Lower lobe of right lung (tissue), 2 donors: ENCODE measurements around the gene KRT79. TPM values are rescaled to one million over a fixed set of nuclear protein-coding genes. Genes with fewer than 3 reads are reported as not detected.
A peak's percentile ranks its signal among the peaks of the same experiment; 100 is the strongest.

Source experiments
- ATAC-seq, 2 donors: fragments of 200-7000 bp; cut with Tn5 transposase; one replicate each; pipeline ENCODE4 v1.9.1; 2020 to 2022; ENCODE audit warnings: mild to moderate bottlenecking in 2 of 2, moderate library complexity in 2 of 2
- DNase-seq: peaks from one replicate; pipeline ENCODE4 v3.0.0-alpha.2; 2020
- H3K27ac ChIP-seq: fragments of 200-600 bp; one replicate; pipeline ENCODE4 v1.8.0; 2022
- H3K27me3 ChIP-seq: fragments of 200-600 bp; one replicate; pipeline ENCODE4 v1.8.0; 2022; ENCODE audit warnings: low read depth
- H3K36me3 ChIP-seq: fragments of 200-600 bp; one replicate; pipeline ENCODE4 v1.8.0; 2022; ENCODE audit warnings: mild to moderate bottlenecking
- H3K4me1 ChIP-seq: fragments of 200-600 bp; one replicate; pipeline ENCODE4 v1.8.0; 2022
- H3K4me3 ChIP-seq: fragments of 200-600 bp; one replicate; pipeline ENCODE4 v1.8.0; 2022; ENCODE audit warnings: mild to moderate bottlenecking
- H3K9me3 ChIP-seq: fragments of 200-600 bp; one replicate; pipeline ENCODE4 v1.8.0; 2022
- intact Hi-C: fragments of 100-400 bp; cut with DNase I; formaldehyde crosslinking; loops from one replicate; pipeline ENCODE4 v1.11.0; 2022
- total RNA-seq: library from RNA; stranded (reverse); fragmentation: NEBNext Ultra II Directional; extraction: Animal tissue kit (Norgen Biotek cat#: 25700); gene quantifications from one replicate; pipeline ENCODE4 v1.2.1, GENCODE V29; 2021
- TF ChIP-seq, protein P1 (sequence below): fragments of 200-600 bp; IDR thresholded peaks from one replicate; pipeline ENCODE4 v1.8.0; 2022; ENCODE audit warnings: antibody characterized with exemption, mild to moderate bottlenecking
- donor health status: DM: no; HTN: yes; CAD: no; lungs with severe emphysema.

KRT79 gene
- total RNA-seq, 1 donor from 2014 or later: 3.9 TPM

DNA sequence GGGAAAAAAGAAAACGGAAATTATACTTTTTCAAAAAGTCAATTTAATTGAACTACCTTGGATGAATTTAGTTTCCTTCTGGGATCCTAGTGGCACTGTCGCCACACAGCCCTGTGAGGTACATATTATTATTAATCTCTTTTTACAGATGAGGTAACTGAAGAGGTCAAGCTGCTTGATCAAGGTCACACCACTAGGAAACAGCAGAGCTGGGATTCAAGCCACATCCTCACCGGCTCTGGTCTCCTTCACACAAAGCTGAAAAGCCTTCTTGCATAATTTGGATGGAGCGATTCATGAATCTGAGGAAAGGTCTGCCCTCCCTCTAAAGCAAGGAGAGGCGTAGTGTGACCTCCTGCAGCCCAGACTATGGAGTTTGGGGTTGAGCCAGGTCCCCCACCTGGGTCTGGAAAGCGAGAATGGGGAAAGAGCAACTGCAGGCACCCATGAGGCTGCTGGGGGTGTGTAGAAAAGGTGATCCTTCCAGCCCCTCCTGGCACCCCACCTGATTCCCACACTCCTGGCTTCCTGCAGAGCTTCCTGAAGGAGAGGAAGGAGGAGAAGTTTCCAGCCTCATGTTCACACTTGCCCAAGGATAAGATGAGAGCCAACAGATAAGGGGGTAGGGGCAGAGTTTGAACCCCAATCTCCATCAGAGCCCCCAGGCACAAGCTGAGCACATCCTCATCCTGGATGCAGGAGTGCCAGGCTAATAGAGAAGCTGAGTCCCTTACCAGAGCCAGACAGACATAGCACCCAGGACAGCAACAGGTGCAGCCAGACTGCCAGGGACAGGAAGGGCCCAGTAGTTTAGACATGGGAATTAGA, 3.9 kb upstream of the KRT79 start:
- TF ChIP-seq, protein P1, sequence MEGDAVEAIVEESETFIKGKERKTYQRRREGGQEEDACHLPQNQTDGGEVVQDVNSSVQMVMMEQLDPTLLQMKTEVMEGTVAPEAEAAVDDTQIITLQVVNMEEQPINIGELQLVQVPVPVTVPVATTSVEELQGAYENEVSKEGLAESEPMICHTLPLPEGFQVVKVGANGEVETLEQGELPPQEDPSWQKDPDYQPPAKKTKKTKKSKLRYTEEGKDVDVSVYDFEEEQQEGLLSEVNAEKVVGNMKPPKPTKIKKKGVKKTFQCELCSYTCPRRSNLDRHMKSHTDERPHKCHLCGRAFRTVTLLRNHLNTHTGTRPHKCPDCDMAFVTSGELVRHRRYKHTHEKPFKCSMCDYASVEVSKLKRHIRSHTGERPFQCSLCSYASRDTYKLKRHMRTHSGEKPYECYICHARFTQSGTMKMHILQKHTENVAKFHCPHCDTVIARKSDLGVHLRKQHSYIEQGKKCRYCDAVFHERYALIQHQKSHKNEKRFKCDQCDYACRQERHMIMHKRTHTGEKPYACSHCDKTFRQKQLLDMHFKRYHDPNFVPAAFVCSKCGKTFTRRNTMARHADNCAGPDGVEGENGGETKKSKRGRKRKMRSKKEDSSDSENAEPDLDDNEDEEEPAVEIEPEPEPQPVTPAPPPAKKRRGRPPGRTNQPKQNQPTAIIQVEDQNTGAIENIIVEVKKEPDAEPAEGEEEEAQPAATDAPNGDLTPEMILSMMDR: no peak
- DNase-seq: no peak
- intact Hi-C loops: no loop called here

DNA sequence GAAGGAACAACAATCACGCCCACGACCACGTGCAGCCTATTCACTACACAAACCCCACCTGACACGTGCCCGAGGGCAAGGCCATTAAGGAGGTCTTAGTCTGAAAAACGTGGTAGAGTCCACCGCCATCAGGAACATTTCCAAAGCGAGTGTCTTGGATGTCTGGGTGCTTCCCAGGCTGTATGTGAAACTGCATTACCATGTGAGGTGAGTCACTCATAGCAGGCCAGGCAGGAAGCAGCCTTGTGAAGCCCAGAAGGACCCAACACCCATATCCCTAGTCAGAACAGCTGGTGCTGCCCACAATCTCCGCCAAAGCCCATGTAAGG, 3.3 kb upstream of the KRT79 start:
- DNase-seq: no peak
- no peak overlapping the region for H3K27ac ChIP-seq
- no peak overlapping the region for H3K4me3 ChIP-seq
- intact Hi-C loops: no loop called here
- peaks cover 35% of the 10 kb centered on the region for H3K27me3 ChIP-seq
- H3K36me3 ChIP-seq: no peaks in the 10 kb centered on the region
- TF ChIP-seq, protein P1: no peak
- no peaks in the 10 kb centered on the region for H3K4me1 ChIP-seq
- no peaks in the 10 kb centered on the region for H3K9me3 ChIP-seq
- ATAC-seq: peak in 1 of 2 donors; percentile 24

More for the DNA sequence above, 3.9 kb upstream of the KRT79 start:
- no peak for ATAC-seq
- peaks cover 35% of the 10 kb centered on the region for H3K27me3 ChIP-seq
- no peak overlapping the region for H3K4me3 ChIP-seq
- H3K9me3 ChIP-seq: no peaks in the 10 kb centered on the region
- H3K36me3 ChIP-seq: no peaks in the 10 kb centered on the region
- H3K27ac ChIP-seq: no peak overlapping the region
- H3K4me1 ChIP-seq: no peaks in the 10 kb centered on the region

DNA sequence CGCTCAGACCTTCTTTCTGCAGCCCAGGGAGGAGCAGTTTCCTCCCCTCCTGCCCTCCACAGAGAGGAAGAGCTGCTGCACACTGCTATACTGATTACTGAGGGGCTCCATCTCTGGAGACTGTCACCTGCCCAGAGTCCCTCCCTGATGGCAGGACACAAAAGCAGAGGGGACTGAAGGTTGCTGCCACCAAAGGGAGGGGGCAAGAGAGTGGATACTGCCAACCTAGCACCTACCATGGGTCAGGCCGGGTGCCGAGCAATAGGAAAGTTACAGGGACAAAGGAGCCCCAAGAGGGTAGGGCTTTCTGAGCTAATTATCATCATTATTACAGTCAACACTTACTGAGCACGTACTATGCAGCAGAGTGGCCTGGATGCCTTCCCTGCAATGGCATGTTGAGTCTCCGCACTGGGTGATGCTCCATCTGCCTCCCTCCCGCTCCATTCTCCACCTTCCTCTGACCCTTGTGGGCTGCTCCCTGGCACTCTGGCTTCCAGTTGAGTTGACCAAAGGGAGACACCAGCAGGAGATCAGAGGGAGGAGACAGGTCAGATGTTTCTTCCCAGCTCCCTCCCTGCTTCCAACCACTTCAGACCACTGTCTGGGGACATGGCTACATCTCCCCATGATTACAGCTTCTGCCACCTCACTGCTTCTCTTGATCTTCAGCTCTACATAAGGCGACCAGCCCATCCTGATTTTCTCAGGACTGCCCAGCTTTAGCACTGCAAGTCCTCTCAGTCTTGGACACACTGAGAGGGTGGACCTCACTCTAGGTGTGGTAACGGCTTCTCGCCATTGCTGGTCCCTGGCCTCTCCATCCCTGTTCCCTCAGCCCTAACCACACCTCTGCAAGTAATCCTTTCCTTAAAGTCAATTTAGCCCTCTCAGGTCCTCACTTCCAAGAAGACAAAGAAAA, 2.6 kb upstream of the KRT79 start:
- H3K27ac ChIP-seq: no peak overlapping the region
- H3K4me3 ChIP-seq: no peak overlapping the region
- H3K4me1 ChIP-seq: no peaks in the 10 kb centered on the region
- peaks cover 35% of the 10 kb centered on the region for H3K27me3 ChIP-seq
- TF ChIP-seq, protein P1: no peak
- no peaks in the 10 kb centered on the region for H3K36me3 ChIP-seq
- intact Hi-C loops: no loop called here
- DNase-seq (no peak), ATAC-seq (no peak)
- no peaks in the 10 kb centered on the region for H3K9me3 ChIP-seq

DNA sequence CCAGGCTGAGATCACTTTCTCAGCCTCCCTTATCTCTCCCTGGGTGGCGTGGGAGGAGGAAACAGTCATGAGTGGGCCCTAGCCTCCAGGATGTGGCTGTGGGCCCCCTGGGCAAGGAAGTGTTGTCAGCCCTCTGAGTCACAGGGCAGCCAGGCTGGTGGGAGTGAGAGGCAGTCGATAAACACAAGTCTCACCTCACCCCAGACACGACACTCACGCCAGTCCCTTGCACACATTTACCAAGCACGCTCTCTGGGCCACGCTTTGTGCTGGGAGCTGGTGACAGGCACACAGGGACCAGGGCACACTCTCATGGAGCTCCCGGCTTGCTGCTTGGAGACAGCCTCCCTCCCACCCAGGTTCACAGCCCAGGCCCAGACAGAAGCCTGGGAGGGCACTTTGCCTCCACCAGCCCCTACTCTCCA, 1.9 kb upstream of the KRT79 start:
- TF ChIP-seq, protein P1: no peak
- peaks cover 35% of the 10 kb centered on the region for H3K27me3 ChIP-seq
- intact Hi-C loops: no loop called here
- peak; percentile 33 to 50 for ATAC-seq
- no peaks in the 10 kb centered on the region for H3K9me3 ChIP-seq
- no peak overlapping the region for H3K27ac ChIP-seq
- peak; percentile 58 for DNase-seq
- no peaks in the 10 kb centered on the region for H3K4me1 ChIP-seq
- no peaks in the 10 kb centered on the region for H3K36me3 ChIP-seq
- no peak overlapping the region for H3K4me3 ChIP-seq

DNA sequence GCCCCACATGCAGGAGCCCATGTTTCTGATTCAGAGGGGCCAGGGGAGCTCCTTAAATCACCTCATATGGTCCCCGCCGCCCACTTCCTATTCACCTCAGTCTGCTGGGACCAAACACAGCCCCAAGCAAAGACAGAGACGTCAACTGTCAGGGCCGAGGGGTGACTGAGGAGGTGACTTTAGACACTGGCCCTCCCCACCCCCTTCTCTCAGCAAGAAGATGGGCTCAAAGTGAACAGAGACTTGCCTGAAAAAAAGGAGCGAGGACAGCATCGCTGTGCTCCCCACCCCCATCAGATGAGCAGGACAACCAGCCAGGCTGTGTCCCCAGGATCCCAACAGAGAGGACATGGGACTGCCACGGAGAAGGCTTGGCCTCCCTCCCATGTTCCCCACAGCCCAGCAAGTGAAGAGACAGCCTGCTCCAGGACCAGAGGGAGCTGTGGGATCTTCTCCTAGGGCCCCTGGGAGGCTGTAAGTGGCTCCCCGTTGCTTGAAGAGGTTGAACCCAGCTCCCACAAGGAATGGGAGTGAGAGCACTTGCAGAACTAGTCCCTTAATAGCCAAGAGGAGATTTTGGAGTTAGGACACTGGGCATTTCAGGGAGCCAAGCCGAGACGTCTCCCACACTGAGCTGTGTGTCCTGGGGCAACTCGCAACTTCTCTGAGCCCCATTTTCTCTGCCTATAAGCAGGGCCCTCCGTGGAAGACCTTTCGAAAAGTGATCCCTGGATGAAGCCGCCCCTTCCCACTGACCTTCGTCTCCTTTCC, 1.3 kb upstream of the KRT79 start:
- intact Hi-C loops: no loop called here
- H3K27me3 ChIP-seq: peaks cover 35% of the 10 kb centered on the region
- no peaks in the 10 kb centered on the region for H3K36me3 ChIP-seq
- TF ChIP-seq, protein P1: no peak
- H3K4me1 ChIP-seq: no peaks in the 10 kb centered on the region
- no peaks in the 10 kb centered on the region for H3K9me3 ChIP-seq
- no peak overlapping the region for H3K4me3 ChIP-seq
- ATAC-seq (no peak), DNase-seq (no peak)
- H3K27ac ChIP-seq: no peak overlapping the region
